SH-SY5Y (cell line): ENCODE measurements around the gene CARD9.

Experiments
- GATA2 ChIP-seq: IDR thresholded peaks from 2 replicates; pipeline ENCODE4 v1.6.1; 2011; ENCODE audit warnings: mild to moderate bottlenecking, low read depth, low read length
- GATA3 ChIP-seq: IDR thresholded peaks from 2 replicates; pipeline ENCODE4 v1.6.1; 2011; ENCODE audit warnings: low read depth, mild to moderate bottlenecking, low read length, moderate library complexity

The CARD9 gene

GRCh38 chr9:136379003-136379287 is 5.5 kb upstream of the CARD9 start:
- no peak for TF ChIP-seq GATA2
- no peak for TF ChIP-seq GATA3

GRCh38 chr9:136378170-136379002 is 4.9 kb upstream of the CARD9 start:
- TF ChIP-seq GATA2 (no peak), GATA3 (no peak)

- TF ChIP-seq GATA3 = no peak
- no peak for TF ChIP-seq GATA2
Measured at GRCh38 chr9:136377341-136378169, 4.1 kb upstream of the CARD9 start.

GRCh38 chr9:136376457-136376856 is 3.0 kb upstream of the CARD9 start:
- TF ChIP-seq GATA3 = no peak
- TF ChIP-seq GATA2 = no peak

- TF ChIP-seq GATA2 = peak; percentile 45; the same call in 1 of the 2 replicates
- TF ChIP-seq GATA3 = no peak
Measured at GRCh38 chr9:136375096-136375495, 1.6 kb upstream of the CARD9 start.

GRCh38 chr9:136374183-136374575 is 710 bp upstream of the CARD9 start:
- TF ChIP-seq GATA3 = no peak
- no peak for TF ChIP-seq GATA2

GRCh38 chr9:136372561-136373299 is 739 bp downstream of the CARD9 start:
- no peak for TF ChIP-seq GATA3
- TF ChIP-seq GATA2 = no peak

GRCh38 chr9:136372006-136372405 is 1.5 kb downstream of the CARD9 start:
- no peak for TF ChIP-seq GATA3
- no peak for TF ChIP-seq GATA2

GRCh38 chr9:136371533-136371880 is 2.0 kb downstream of the CARD9 start:
- TF ChIP-seq GATA3 (no peak), GATA2 (no peak)

GRCh38 chr9:136370687-136371532 is 2.6 kb downstream of the CARD9 start:
- TF ChIP-seq GATA3 = no peak
- TF ChIP-seq GATA2 = no peak

- TF ChIP-seq GATA2 (no peak), GATA3 (no peak)
Measured at GRCh38 chr9:136370037-136370436, 3.4 kb downstream of the CARD9 start.

- TF ChIP-seq GATA3 = no peak
- no peak for TF ChIP-seq GATA2
Measured at GRCh38 chr9:136368190-136368589, 5.3 kb downstream of the CARD9 start.

GRCh38 chr9:136367296-136368145 is 5.9 kb downstream of the CARD9 start:
- no peak for TF ChIP-seq GATA3
- TF ChIP-seq GATA2 = no peak

GRCh38 chr9:136366826-136367225 is 6.6 kb downstream of the CARD9 start:
- no peak for TF ChIP-seq GATA3
- no peak for TF ChIP-seq GATA2
